ENCODE data around the gene PLCD1.

DNA sequence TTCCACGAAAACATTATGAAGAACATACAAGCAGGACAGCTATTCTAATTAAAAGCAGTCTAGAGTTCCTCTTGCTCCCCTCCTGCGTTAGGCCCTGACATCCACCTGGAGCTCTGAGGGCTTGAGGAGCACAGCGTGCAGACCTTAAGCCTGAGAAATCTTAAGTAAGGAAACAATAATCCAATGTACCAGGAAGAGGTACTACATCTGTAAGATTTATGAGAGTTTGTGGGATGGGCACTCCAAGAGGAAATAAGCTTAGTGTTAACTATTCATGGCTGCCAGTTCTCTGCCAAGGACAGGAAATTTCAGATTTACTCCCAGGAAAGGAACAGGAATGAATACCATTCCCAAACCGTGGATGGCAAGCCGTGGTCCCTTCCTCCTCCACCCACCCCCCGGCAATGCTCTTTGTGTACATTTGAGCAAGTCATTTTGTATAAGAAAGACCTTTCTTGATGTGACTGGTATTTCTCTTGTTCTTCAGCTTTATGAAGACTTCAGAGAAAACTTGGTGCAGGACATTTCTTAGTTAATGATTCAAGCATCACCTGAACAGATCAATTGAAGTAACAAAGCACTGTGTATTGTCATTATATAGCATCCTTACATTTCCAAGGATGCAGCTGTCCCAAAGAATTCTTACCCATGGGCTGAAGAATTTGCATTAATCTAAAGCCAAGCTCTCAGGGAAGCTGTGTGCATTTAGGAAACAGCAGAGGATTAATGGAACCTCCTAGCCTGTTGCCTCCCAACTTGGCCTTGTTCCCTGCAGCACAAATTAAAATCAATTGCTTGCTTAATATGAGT, 67.6 kb downstream of the PLCD1 start:
- TF ChIP-seq, protein P1, sequence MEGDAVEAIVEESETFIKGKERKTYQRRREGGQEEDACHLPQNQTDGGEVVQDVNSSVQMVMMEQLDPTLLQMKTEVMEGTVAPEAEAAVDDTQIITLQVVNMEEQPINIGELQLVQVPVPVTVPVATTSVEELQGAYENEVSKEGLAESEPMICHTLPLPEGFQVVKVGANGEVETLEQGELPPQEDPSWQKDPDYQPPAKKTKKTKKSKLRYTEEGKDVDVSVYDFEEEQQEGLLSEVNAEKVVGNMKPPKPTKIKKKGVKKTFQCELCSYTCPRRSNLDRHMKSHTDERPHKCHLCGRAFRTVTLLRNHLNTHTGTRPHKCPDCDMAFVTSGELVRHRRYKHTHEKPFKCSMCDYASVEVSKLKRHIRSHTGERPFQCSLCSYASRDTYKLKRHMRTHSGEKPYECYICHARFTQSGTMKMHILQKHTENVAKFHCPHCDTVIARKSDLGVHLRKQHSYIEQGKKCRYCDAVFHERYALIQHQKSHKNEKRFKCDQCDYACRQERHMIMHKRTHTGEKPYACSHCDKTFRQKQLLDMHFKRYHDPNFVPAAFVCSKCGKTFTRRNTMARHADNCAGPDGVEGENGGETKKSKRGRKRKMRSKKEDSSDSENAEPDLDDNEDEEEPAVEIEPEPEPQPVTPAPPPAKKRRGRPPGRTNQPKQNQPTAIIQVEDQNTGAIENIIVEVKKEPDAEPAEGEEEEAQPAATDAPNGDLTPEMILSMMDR (IDR thresholded peaks at IDR 0.05), result no peak
- TF ChIP-seq POLR2A (IDR thresholded peaks at IDR 0.05), result no peak

All from body of pancreas (tissue), 4 donors.